Right ventricle myocardium inferior (tissue), 1 donor: Measurements from ENCODE around the gene FZD7. TPM values are rescaled to one million over a fixed set of nuclear protein-coding genes. Genes with fewer than 3 reads are reported as not detected.

Source experiments
- ATAC-seq: fragments of 200-7000 bp; cut with Tn5 transposase; one replicate; pipeline ENCODE4 v1.9.1; 2020; ENCODE audit warnings: mild to moderate bottlenecking, moderate library complexity
- DNase-seq: peaks from one replicate; pipeline ENCODE4 v3.0.0; 2021; ENCODE audit errors: missing footprints
- intact Hi-C: fragments of 100-400 bp; cut with DNase I; formaldehyde crosslinking; loops from one replicate; pipeline ENCODE4 v1.11.0; 2022
- total RNA-seq: library from RNA; stranded (reverse); fragmentation: NEBNext Ultra II Directional; extraction: Animal tissue kit (Norgen Biotek cat#: 25700); gene quantifications from one replicate; pipeline ENCODE4 v1.2.1, GENCODE V29; 2021
- donor health status: DM: no; HTN: yes; CAD: no; lungs with severe emphysema.

FZD7 gene
- total RNA-seq, 1 donor from 2014 or later, result 24.2 TPM

GRCh38 chr2:202034249-202035088 lies 814 bp downstream of the FZD7 start:
- ATAC-seq, result peak; percentile 1
- no peak for DNase-seq
- intact Hi-C loops, result loop anchor here (5.0 to 10.0 kb wide), 3 partner anchors 128 to 252 kb away; partner anchors contain the start of gene ALS2

- intact Hi-C loops, result loop anchor here (5.0 to 10.0 kb wide), 3 partner anchors 127 to 253 kb away; partner anchors contain the start of gene ALS2
- DNase-seq (peak; percentile 82), ATAC-seq (peak; percentile 33)
Observed at GRCh38 chr2:202035089-202035940, 1.7 kb downstream of the FZD7 start.

- intact Hi-C loops, result loop anchor here (2.0 to 10.0 kb wide), 4 partner anchors 126 to 254 kb away; partner anchors contain the start of gene ALS2
- ATAC-seq, result no peak
- no peak for DNase-seq
Observed at GRCh38 chr2:202035941-202036372, 2.3 kb downstream of the FZD7 start.

GRCh38 chr2:202036601-202037037 lies 3.0 kb downstream of the FZD7 start:
- no peak for DNase-seq
- intact Hi-C loops, result loop anchor here (2.0 to 10.0 kb wide), 4 partner anchors 126 to 254 kb away; partner anchors contain the start of gene ALS2

GRCh38 chr2:202037086-202037485 lies 3.4 kb downstream of the FZD7 start:
- no peak for ATAC-seq
- DNase-seq, result no peak
- intact Hi-C loops, result loop anchor here (2.0 to 10.0 kb wide), 4 partner anchors 125 to 255 kb away; partner anchors contain the start of gene ALS2

More at GRCh38 chr2:202036601-202037037, 3.0 kb downstream of the FZD7 start:
- ATAC-seq, result no peak

GRCh38 chr2:202038471-202039277 lies 5.0 kb downstream of the FZD7 start:
- intact Hi-C loops, result loop anchor here (5.0 to 10.0 kb wide), 3 partner anchors 124 to 256 kb away; partner anchors contain the start of gene ALS2
- ATAC-seq (peak; percentile 30), DNase-seq (no peak)

- no peak for DNase-seq
- no peak for ATAC-seq
- intact Hi-C loops, result loop anchor here (5.0 to 10.0 kb wide), 3 partner anchors 123 to 257 kb away; partner anchors contain the start of gene ALS2
Observed at GRCh38 chr2:202039278-202040078, 5.8 kb downstream of the FZD7 start.

GRCh38 chr2:202040079-202040844 lies 6.6 kb downstream of the FZD7 start:
- ATAC-seq, result no peak
- DNase-seq, result no peak
- intact Hi-C loops, result no loop called here

- DNase-seq, result no peak
- ATAC-seq, result no peak
- intact Hi-C loops, result no loop called here
Observed at GRCh38 chr2:202042444-202042843, 8.8 kb downstream of the FZD7 start.

- DNase-seq, result no peak
- ATAC-seq, result no peak
- intact Hi-C loops, result no loop called here
Observed at GRCh38 chr2:202043475-202043874, 9.8 kb downstream of the FZD7 start.

GRCh38 chr2:202044777-202045176 lies 11.1 kb downstream of the FZD7 start:
- no peak for ATAC-seq
- no peak for DNase-seq
- intact Hi-C loops, result no loop called here

- ATAC-seq (no peak), DNase-seq (no peak)
- intact Hi-C loops, result no loop called here
Observed at GRCh38 chr2:202046572-202046971, 12.9 kb downstream of the FZD7 start.

- intact Hi-C loops, result no loop called here
- ATAC-seq (no peak), DNase-seq (no peak)
Observed at GRCh38 chr2:202049092-202049728, 15.6 kb downstream of the FZD7 start.

- DNase-seq (no peak), ATAC-seq (no peak)
- intact Hi-C loops, result no loop called here
Observed at GRCh38 chr2:202049840-202050239, 16.2 kb downstream of the FZD7 start.

GRCh38 chr2:202050652-202051051 lies 17.0 kb downstream of the FZD7 start:
- intact Hi-C loops, result no loop called here
- DNase-seq, result no peak
- no peak for ATAC-seq

GRCh38 chr2:202051499-202052161 lies 18.0 kb downstream of the FZD7 start:
- no peak for ATAC-seq
- intact Hi-C loops, result no loop called here
- no peak for DNase-seq
